Urothelium cell line (cell line): ENCODE data around the gene KRTAP29-1.
"Not testable (repeated sequence)": the region's sequence is repeated elsewhere in the genome, so short reads cannot be mapped to it uniquely, and the experiment has no call there.

Source experiments
- DNase-seq: peaks from one replicate; pipeline ENCODE4 v3.0.0; 2011; ENCODE audit warnings: low spot score, mixed read lengths
- FAIRE-seq: peaks from 2 replicates; lab custom pipeline; 2011; peaks lifted over from hg19 to GRCh38; lab: Jason Lieb, UNC

The KRTAP29-1 gene

DNA sequence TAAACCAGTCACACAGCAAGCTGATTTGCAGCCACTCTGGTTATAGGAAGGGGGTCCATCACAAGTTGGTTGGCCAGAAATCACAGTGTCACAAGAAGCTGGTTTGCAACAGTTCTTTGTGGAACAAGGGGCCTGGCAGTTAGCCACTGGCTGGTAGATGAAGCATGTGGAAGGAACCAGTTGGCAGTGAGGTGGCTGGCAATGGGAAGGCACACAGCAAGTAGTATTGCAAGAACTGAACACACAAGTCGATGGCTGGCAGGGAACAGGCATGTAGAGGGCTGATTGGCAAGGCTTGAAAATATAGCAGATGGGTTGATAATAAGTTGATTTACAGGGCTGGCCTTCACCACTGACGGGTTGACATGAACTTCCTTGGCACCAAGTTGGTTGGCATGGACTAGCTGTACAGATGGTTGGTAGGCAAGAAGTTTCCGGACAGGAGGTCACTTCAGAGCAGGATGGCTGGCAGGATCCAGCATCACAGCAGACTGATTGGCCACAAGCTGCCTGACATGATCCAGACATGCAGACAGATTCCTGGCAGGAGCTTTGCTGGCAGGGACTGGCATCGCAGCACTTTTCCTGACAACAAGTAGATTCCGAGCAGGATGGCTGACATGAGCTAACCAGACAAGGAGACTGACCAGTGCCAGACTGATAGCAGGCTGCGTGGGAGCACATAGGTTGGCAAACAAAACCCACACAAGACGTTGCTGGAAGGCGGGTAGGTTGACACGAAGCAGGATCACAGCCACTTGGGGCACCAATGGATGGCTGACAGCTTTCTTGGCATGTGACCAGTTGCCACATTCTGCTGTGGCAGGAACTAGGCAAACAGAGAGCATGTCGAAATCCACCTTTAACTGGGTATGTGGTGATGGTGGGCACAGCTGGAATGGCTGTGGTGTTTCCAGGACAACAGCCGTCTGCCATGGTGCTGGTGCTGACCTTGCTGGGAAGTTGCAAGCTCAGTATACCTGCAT lies at the start of gene KRTAP29-1:
TSS of gene KRTAP29-1 (minus strand) at position 936 of the 986 bp plus-strand sequence. CDS start at position 936, 0 bp downstream.
- peak; percentile 70 for FAIRE-seq
- no peak for DNase-seq

DNA sequence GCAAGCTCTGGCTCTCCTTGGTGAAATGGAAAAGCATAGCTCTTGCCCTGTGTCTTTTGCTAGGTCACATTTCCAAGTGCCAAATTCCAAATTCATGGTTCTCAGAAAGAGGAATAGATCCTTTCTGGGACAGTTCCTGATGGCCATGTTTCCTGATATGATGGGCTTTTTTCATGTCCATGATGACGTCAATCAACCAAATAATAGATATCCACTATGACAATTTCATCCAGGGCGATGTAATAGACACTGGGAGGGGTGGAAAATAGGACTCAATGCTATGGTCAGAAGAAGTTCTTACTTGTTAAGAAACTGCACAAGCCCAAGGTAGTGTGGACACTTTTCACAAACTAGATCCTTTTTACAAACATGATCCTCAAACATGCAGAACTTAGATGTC lies 48.5 kb upstream of the KRTAP29-1 start:
- DNase-seq (no peak), FAIRE-seq (no peak)

DNA sequence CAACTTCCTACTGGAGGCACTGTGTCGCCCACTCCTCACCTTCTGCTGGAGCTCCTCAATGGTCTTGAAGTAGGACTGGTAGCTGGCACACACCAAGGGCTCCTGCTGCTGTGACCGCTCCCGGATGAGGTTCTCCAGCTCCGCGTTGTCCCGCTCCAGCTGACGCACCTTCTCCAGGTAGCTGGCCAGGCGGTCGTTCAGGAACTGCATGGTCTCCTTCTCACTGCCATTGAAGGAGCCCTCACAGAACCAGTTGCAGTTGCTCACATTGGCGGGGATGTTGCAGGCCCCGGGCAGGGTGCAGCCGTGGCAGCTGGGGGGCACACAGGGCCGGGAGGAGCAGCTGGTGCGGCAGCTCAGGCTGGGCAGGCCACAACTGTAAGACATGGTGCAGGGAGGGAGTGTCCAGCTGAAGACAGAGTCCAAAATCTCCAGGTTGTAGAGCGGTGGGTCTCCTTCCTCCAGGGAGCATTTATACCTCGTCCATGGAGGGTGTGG lies 47.8 kb upstream of the KRTAP29-1 start, which contains the start of gene KRT33A:
TSS of gene KRT33A (minus strand) at position 448 of the 498 bp plus-strand sequence. CDS start at position 387, 61 bp downstream.
- not testable (repeated sequence) for FAIRE-seq, DNase-seq

GRCh38 chr17:41347869-41348760 lies 45.5 kb upstream of the KRTAP29-1 start:
- no peak for DNase-seq

GRCh38 chr17:41346421-41346820 lies 43.8 kb upstream of the KRTAP29-1 start:
- FAIRE-seq, result not testable (repeated sequence)

More at GRCh38 chr17:41347869-41348760, 45.5 kb upstream of the KRTAP29-1 start:
- FAIRE-seq, result no peak

GRCh38 chr17:41345992-41346391 lies 43.3 kb upstream of the KRTAP29-1 start:
- no peak for FAIRE-seq
- no peak for DNase-seq

More at GRCh38 chr17:41346421-41346820, 43.8 kb upstream of the KRTAP29-1 start:
- DNase-seq, result not testable (repeated sequence)

DNA sequence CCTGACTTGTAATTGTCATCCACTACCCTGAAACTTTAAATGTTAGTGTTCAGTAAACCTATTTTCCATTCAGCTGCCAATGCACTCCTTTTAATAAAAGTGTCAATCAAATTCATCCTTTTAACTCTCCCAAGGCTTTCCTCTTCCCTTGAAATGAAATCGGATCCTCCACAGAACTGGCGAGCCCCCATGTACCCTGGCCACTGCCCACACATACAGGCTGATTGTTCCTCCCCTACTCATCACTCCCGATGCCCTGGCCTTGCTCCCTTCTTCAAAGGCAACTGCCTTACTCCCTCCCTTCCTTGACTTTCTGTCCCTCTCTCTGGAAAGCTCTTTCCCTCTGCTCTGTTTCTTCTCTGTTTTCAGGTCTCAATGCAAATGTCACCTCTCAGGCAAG lies 40.4 kb upstream of the KRTAP29-1 start:
- FAIRE-seq, result no peak
- no peak for DNase-seq

DNA sequence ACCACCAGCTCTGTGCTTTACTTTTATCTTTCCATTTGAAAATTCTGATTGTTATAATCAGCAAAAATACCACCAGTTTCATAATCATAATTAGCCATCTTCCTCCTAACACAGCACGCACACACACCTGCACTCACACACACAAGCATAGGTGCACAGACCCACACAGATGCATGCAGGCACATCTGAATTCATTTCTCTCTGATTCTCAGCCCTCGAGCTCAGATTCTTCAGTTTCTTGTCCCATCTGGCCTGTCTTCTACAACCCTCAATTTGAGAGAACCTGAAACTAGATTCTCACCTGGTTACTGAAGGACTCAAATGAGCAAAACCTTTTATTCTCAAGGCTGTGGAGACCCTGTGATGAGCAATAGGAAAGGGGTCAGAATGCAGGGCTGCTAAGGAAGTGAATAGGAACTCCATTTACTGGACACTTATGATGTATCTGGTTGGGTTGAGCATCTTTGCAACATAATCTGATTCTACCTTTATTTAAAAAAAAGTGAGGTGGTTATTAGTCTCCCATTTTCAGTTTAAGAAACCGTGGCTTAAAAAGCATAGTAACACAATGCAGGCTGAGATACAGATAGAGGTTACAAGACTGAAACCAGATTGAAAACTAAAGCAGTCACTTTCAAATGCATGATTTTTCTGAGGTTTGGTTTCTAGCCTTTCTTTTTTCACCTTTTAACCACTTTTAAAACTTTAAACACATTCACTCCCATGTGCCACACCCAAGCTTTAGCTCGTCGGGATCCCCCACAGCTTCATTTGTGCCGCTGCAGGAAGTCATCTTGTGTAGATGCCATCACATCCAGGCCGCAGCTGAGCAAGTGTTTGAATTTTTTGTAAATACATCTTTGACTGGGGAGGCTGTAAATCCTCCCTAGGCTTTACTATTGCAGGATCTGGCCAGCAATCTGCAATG lies 38.5 kb upstream of the KRTAP29-1 start:
- FAIRE-seq, result no peak
- DNase-seq, result no peak

DNA sequence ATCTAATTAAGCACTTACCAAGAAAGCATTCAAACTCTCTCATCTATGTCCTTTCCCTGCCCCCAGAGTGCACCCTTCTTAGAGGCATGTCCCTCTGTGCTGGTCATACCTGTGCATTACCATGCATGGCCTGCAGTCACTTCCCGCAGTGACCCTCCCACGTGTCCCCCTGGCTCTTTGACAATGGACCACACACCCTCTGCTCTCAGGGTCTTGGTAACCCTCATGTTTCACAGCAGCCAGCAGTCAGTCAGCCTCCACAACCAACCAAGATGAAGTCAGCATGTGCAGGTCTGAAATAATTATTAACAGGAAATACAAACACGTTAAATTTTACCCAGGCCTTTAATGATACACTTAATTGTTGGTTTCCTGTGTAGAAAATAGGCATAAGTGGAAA lies 37.8 kb upstream of the KRTAP29-1 start:
- no peak for FAIRE-seq
- no peak for DNase-seq

DNA sequence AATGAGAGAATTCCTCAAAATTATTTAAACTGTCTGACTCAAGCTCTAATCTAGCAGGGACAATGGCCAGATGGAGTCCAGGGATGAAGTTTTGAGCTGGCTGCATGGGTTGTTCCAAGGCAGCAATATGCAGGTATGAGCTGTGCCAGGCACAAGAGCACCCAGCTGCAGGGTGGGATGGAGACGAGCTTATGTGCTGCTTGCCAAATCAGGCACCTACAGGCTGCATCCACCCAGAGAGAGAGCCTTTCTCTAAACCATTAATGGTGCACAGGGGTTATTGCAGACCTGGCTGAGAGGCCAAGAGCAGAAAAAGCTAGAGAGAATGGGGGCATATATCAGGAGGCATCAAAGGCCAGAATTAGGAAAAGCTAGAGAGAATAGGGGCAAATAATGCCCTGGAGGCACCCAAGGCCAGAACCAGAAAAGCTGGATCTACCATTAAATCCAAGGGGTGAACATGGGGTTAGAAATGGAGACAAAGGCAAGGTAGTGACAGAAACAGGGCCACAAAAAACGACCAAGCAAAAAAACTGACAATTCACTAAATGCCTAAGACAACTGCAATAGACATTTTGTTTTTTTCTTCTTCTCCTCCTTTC lies 37.0 kb upstream of the KRTAP29-1 start:
- no peak for DNase-seq
- FAIRE-seq, result no peak

DNA sequence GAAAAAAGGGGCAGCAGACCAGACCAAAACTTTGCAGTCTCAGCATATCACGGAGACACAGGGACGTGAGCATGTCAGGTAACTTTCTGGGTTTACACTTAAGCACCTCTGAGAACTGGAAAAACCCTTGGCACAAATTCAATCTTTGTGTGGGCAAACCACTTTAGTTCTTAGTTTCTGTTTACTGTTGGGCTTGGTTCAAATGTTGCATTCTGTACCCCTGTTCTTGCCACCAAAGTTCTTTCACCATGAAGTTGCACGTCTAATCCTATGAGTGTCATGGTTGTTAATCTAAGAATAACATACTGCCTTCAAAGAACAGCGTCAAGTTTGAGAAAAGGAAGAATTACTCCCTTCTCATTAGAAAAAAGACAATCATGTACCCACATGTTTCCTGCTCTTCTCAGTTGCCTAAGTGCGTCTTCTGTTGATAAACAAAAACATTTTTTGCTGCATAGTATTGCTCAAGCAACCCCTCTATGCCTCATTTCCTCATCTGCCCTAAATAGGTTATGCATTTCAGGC lies 36.4 kb upstream of the KRTAP29-1 start:
- FAIRE-seq (no peak), DNase-seq (no peak)

GRCh38 chr17:41335747-41336146 lies 33.1 kb upstream of the KRTAP29-1 start:
- no peak for DNase-seq
- FAIRE-seq, result no peak

- no peak for DNase-seq
These were observed 32.0 kb upstream of the KRTAP29-1 start for GRCh38 chr17:41334385-41335305.

GRCh38 chr17:41333836-41334235 lies 31.2 kb upstream of the KRTAP29-1 start:
- DNase-seq (no peak), FAIRE-seq (no peak)

More at GRCh38 chr17:41334385-41335305, 32.0 kb upstream of the KRTAP29-1 start:
- no peak for FAIRE-seq

- no peak for FAIRE-seq
- DNase-seq, result no peak
These were observed 30.4 kb upstream of the KRTAP29-1 start for GRCh38 chr17:41333098-41333497.

GRCh38 chr17:41332239-41332638 lies 29.6 kb upstream of the KRTAP29-1 start:
- FAIRE-seq, result no peak
- DNase-seq, result no peak

DNA sequence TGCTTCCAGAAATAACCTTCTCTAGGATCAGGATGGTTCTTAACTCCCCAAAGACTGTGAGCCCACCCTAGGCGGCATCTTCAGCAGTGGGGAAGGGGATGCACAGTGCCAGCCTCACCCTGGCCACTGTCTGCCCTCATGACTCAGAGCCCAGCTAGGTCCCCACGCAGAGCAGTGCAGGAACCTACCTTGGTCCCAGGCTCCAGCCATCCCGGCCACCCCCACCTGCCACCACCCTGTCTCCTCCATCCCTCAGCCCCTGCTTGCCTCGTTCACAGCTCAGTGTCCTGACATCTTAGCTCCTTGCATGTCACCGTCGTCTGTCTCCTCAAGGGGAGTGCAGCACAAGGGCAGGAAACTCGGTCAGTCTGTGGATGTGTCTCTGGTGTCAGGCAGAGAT lies 29.0 kb upstream of the KRTAP29-1 start:
- no peak for DNase-seq
- FAIRE-seq, result peak; percentile 13
